NCI-H1417 treated with DMSO at 0.1 percent for 48 hours (cell line): ENCODE data around the gene SYT1.
"Not testable (repeated sequence)": the region's sequence is repeated elsewhere in the genome, so short reads cannot be mapped to it uniquely, and the experiment has no call there.

Experiments
- DNase-seq: peaks from one replicate; lab custom pipeline; 2025; lab: John Stamatoyannopoulos, UW

Gene SYT1

DNA sequence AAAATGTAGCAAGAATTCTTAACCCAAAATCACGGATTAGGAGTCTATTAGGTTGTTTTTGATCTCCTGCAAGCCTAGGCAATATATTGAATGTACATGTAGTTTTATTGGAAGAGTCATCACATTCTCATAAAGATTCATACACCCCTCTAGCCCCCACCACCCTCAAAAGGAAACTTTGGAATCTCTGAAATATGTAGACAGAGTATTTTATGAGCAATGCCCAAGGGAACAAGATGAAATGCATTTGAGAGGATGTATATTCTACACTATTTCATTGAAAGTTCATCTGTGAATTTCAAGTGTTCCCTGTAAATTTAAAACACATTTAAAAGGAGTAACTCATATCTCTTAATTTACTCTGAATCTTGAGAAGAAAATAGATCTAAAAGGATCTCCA, 103.7 kb downstream of the SYT1 start:
- DNase-seq: no peak

DNA sequence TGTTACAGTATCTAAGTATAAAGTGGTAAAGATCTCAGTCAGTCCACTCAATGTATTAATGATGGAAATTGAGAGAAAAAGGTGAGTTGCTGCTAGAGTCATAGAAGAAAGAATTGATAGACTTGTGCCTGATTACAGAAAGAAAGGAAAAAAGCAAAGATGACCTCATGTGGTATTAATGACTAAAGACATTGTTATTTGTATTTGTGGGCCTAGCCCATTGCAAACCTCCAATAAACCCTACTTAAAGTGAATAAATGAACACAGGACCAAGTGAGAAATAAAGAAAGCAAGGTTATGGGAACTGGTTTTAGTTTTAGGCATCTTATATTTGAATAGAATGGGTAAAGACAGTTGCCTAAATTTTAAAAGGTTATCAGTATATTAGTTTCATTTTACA, 105.5 kb downstream of the SYT1 start:
- DNase-seq: no peak

DNA sequence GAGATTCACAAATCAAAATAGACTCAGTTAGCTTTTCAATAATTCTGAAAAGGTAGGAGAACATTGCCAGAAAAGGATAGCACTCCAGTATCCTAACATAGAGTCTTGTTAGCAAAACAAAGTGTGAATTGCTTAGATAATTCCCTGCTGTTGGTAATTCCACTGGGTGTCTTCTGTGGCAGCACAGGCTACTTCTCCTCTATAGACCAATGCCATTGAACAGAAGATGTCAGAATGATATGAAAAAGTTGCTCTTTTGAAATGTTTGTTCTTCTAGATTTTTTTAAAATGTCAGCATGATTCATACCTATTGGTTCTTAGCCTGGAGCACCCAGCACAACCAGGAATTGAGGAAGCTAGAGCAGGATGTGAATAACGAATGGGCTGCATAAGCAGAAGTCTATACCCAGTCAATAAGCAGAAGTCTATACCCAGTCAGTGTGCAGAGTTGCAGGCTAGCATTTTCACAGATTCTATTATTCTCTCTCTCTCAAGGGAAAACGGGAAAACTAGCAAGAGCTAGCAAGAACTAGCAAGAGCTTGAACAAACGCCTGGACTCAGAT, 112.8 kb downstream of the SYT1 start:
- DNase-seq: no peak

DNA sequence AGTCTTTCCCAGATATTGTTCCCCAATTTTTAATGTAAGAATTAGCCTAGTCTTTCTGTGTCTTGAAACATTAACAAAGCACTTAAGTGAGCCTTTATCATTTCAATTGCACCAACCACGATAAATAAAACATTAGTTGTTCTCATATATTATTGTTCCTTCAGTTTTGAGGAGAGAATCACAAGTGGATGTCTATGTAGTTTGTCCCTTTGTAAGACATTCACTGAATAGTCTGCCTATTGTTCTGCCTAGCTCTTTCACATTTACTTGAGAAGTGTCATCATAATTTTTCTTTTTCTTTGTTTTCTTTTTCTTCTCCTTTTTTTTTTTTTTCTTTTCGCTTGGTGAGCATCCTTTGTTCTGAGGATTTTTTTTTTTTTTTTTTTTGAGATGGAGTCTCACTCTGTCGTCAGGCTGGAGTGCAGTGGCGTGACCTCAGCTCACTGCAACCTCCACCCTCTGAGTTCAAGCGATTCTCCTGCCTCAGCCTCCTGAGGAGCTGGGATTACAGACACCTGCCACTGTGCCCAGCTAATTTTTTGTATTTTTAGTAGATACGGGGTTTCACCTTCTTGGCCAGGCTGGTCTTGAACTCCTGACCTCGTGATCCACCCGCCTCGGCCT, 129.7 kb downstream of the SYT1 start:
- no peak for DNase-seq

DNA sequence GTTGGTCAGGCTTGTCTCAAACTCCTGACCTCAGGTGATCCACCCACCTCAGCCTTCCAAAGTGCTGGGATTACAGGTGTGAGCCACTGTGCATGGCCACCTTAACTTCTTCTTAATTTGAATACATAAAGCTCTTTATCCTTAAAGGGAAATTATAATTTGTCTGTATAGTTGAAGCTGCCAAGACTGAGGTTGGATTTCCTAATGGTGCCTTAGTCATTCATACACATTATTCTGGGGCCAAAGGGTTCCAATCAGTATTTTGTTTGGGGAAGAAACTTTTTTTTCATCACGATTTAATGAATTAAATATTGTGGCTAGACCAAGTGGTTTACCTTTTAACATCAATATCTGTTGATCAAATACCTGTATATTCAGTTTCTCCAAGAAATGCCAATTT, 135.9 kb downstream of the SYT1 start:
- no peak for DNase-seq

DNA sequence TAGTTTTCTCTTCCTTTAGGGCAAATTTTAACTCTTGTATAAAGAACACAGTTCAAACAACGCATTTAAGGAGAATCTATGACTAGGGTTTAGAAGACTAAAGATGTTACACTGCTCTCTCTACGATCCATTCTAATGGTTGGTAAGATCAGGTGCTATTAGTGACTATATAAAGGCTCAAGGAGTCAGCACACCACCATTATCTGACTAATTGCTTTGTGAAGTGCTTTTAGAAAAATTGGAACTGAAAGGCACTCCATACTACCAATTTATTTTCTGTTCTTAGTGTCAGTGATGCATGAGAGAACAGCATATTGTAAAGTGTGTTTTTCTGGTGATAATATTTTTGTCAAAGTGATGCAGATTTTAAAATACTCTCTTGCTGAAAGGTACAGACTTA, 136.8 kb downstream of the SYT1 start:
- peak; percentile 92 for DNase-seq

GRCh38 chr12:79006306-79006705, 141.7 kb downstream of the SYT1 start:
- no peak for DNase-seq

GRCh38 chr12:79008591-79008990, 144.0 kb downstream of the SYT1 start:
- no peak for DNase-seq

- DNase-seq: no peak
These were observed 148.1 kb downstream of the SYT1 start for GRCh38 chr12:79012636-79013035.

GRCh38 chr12:79016181-79016580, 151.6 kb downstream of the SYT1 start:
- DNase-seq: peak; percentile 93

DNA sequence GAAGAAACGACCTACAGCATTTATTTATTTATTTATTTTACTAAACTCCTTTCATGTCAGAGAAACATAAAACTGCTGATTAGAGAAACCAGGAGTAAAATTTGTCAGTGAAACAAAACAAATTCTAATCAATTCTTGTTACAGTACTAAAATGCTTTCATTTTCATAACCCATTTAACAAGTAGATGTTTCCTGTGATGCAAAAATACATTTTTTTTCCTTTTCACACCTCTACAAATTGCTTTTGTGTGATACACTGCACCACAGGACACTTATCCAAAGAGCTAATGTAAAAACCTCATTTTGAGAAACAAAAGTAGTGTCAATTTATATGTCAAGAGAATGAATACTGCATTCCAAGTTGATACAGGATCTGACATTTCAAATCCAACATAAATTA, 155.1 kb downstream of the SYT1 start:
- DNase-seq: no peak

- DNase-seq: no peak
These were observed 155.5 kb downstream of the SYT1 start for GRCh38 chr12:79020106-79020505.

GRCh38 chr12:79021021-79021420, 156.4 kb downstream of the SYT1 start:
- DNase-seq: no peak

- no peak for DNase-seq
These were observed 158.7 kb downstream of the SYT1 start for GRCh38 chr12:79023261-79023660.

DNA sequence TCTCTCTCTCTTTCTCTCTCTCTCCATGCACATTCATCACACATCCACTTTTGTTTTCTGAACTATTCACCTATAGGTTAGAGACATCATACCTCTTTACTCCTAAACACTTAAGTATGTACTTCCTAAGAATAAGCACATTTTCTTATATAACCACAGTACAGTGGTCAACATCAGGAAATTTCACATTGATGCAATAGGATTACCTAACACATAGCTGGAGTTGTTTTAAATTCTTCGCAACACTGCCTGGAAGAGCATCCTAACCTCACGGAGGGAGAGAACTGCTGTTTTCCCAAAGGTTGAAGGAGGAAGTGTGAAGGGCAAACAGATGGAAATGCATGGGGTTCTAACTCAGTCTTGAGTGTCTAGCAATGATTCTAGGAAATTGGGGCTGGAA, 159.2 kb downstream of the SYT1 start:
- DNase-seq: no peak

- DNase-seq: no peak
These were observed 169.2 kb downstream of the SYT1 start for GRCh38 chr12:79033788-79034187.

GRCh38 chr12:79044748-79045147, 180.2 kb downstream of the SYT1 start:
- DNase-seq: not testable (repeated sequence)

DNA sequence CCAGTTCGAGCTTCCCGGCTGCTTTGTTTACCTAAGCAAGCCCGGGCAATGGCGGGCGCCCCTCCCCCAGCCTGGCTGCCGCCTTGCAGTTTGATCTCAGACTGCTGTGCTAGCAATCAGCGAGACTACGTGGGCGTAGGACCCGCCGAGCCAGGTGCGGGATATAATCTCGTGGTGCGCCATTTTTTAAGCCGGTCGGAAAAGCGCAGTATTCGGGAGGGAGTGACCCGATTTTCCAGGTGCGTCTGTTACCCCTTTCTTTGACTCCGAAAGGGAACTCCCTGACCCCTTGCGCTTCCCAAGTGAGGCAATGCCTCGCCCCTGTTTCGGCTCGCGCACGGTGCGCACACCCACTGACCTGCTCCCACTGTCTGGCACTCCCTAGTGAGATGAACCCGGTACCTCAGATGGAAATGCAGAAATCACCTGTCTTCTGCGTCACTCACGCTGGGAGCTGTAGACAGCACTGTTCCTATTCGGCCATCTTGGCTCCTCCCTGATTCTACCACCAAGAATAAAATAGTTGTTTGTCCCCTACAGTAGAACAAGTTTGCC, 180.7 kb downstream of the SYT1 start:
- not testable (repeated sequence) for DNase-seq

DNA sequence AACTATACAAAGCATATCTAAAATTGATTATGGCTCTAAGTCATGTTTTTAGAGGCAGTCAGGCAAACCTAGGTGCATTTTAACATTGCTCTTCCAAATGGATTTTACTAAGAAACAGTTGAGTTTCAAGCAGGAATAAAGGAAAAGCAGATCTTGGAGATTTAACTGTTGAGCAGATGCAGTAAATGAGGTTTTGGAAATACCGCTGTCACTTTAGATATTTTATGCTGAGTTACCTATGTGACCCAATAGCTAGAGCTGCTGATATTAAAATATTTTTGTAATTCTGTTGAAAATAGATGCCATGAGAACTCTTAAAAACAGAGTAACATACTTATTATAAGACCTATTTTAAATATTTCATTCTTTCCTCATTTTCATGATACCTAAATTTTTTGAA, 181.4 kb downstream of the SYT1 start:
- no peak for DNase-seq

- peak; percentile 64 for DNase-seq
These were observed 184.4 kb downstream of the SYT1 start for GRCh38 chr12:79048962-79049361.

- DNase-seq: no peak
These were observed 188.8 kb downstream of the SYT1 start for GRCh38 chr12:79053394-79053793.

DNA sequence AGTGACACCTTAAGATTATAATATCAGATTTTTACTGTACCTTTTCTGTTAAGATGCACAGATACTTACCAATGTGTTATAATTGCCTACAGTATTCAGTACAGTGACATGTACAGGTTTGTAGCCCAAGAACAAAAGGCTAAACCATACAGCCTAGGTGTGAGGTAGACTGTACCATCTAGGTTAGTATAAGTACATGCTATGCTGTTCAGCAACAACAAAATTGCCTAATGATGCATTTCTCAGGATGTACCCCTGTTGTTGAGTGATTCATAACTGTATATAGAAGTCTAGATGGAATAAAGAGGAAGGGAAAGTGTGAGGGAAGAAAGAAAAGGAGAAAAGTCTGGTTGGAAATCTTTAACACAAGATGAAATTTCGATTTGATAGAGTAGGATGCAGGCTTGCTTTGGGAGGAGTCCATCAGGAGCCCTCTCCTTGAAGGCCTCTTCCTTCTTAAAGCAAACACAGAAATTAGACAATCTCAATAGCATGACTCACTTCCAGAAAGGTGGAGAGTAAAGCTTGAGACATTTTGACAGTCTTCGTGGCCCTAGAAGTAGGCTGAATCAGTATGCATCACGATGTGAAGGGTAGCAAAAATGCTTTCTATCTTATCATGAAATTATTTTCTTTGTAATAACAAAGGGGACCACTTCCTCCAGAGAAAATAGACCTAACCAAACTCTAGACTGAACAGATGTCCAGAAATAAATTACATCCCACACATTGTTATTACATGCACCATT, 191.5 kb downstream of the SYT1 start:
- DNase-seq: peak; percentile 24

- no peak for DNase-seq
These were observed 192.2 kb downstream of the SYT1 start for GRCh38 chr12:79056775-79057174.
